Stimulated activated CD8-positive, alpha-beta memory T cell treated with anti-CD3 and anti-CD28 coated beads, Interleukin-4, amount 100 ng/mL, for 24 hours (primary cell): Measurements from ENCODE around the gene POLR2M.

Source experiments
- DNase-seq: peaks from one replicate; pipeline ENCODE4 v3.0.0-alpha.2; 2020; ENCODE audit warnings: low read depth

POLR2M gene

GRCh38 chr15:57706405-57707209 is at the start of gene POLR2M:
TSS of gene POLR2M (plus strand) at chr15:57706714. CDS start at chr15:57706843, 129 bp downstream.
- DNase-seq, result peak; percentile 81

DNA sequence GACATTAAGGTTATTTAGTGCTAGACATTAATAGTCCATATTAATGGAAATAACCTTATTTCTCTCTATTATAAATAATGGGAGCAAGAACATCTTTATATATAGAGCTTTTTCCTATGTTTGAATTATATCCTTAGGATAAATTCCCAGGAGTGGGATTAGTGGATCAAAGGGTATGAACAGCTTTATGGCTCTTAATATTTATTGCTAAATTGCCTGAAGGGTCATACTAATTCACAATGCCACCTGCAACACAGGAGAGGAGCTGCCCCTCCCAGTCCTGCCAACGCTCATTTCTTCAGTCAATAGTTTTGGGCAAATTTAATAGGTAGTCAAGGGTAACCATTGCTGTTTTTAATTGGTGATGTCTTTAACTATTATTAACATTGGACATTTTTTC is 48.9 kb upstream of the POLR2M start:
- no peak for DNase-seq

GRCh38 chr15:57662091-57662744 is 44.3 kb upstream of the POLR2M start:
- DNase-seq, result no peak

DNA sequence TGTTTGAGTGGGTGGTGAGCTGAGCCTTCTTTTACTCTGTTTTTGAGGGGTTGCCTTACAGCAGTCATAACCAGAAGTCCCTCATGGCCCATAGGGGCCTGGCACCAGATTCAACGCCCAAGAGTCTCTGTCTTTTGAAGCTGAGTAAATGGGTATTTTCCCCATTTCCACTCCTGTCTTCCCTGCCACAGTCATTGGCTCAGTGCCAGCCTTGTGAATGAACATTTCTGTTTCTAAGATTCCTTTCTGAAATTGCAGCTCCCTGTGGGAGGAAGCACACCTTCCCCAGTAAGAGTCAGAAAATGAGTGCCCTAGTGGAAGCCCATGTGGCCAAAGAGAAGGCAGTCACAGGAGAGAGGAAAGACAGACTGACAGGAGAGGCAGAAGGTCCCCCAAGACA is 43.7 kb upstream of the POLR2M start:
- no peak for DNase-seq

DNA sequence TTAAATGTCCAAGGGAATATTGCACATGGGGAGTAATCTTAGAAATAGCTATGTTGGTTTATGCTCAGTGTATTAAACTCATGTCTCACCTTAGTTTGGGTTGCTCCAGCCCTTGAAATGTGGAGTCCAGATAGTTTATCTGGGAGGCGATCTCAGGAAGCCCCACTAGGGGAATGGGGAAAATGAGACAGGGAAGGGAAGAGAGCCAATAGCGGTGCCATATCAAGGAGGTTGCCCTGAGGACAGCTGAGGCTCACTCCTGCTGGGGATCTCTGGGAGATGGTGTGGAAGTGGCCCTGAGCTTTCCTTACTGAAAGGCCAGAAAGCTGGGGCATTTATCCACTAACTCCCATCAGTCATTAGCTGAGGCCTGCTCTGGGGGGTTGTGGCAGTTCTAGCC is 43.3 kb upstream of the POLR2M start:
- DNase-seq, result no peak

- no peak for DNase-seq
These were observed 41.3 kb upstream of the POLR2M start for GRCh38 chr15:57665194-57665593.

GRCh38 chr15:57665939-57666338 is 40.6 kb upstream of the POLR2M start:
- no peak for DNase-seq

- no peak for DNase-seq
These were observed 39.2 kb upstream of the POLR2M start for GRCh38 chr15:57667171-57667849.

GRCh38 chr15:57668016-57668415 is 38.5 kb upstream of the POLR2M start:
- no peak for DNase-seq

GRCh38 chr15:57671636-57672035 is 34.9 kb upstream of the POLR2M start:
- no peak for DNase-seq

DNA sequence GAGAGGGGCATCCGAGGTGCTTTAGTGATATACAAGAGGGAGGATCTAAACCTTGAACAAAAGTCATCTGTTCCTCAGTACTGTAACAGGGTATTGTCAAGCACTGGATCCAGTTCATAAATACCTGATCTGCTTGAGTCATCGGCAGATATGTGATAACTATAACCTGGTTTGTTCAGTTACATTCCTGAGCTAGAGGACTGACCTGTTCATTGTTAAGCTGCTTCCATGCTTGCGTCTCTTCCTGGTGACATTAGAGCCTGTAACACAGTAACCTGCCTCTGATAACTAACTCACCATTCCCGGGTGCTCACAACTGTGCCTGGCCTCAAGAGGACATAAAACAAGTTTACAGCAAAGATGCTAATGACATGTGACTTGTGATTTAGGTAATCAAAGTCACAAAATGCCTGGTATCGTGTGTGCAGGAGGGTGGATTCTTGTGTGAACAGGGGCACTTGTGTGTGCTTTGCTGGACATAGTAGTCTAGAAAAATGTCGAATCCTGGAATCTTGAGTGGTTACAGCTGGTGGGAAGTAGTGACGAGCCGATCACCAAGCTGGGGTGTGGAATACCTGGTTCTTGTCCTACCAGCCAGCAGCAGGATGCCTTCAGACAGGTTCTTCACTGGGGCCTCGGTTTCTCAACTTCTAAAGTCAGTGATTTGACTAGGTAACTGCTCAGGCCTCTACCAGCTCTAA is 30.9 kb upstream of the POLR2M start:
- no peak for DNase-seq

DNA sequence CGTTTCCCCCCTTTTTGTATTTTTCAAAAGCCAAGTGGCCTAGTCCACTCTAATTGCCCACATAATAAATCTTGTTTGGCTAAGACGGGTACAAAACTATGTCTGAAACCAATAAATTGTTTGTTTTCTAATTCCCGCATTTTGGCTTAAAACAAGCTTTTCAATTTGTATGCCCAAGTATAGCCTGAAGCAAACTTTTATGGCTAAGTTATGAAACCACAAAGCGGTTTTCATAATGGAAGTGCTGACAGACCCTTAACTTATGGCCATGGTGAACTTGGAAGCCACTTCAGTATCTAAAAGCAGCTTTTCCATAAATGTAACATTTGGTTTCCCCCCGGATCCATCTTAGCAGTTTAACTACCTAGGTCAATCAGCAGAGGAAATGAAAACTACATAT is 29.9 kb upstream of the POLR2M start:
- no peak for DNase-seq

- no peak for DNase-seq
These were observed 29.3 kb upstream of the POLR2M start for GRCh38 chr15:57677204-57677603.

DNA sequence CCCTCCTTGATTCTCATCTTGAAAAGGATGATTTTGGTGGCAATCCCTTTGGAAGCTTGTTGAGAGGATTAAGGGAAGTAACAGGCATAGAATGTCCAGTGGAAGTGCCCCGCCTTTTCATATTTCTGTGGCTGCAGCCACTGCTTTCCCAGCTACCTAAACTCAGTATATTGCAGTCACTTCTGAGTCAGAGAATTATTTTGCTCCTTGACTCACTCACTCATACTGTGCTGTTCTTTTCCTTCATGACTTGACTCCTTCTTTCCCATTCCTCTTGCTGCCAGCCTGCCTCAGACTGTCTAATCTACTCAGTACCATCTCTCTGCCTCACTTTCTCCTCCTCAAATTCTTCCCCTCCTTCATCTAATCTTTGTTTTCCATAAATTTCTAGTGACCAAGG is 26.5 kb upstream of the POLR2M start:
- DNase-seq, result no peak

DNA sequence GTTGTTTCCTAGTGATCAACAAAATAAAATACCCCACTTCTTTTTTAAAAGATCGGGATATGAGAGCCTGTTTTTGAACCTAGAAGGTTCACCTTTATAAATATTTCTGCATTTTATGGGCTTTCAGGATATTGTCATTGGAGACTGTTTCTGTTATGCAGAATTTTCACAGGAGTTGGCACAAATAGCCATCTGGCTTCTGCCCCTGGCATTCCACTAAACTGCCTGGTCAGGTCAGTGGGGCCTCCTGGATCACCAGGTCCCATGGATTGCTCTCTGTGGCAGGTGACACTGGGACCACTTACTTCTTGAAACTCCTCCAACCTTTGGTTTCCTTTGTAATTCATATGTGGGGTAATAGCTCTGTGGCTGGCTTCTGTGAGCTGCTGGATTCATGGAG is 25.5 kb upstream of the POLR2M start:
- no peak for DNase-seq

DNA sequence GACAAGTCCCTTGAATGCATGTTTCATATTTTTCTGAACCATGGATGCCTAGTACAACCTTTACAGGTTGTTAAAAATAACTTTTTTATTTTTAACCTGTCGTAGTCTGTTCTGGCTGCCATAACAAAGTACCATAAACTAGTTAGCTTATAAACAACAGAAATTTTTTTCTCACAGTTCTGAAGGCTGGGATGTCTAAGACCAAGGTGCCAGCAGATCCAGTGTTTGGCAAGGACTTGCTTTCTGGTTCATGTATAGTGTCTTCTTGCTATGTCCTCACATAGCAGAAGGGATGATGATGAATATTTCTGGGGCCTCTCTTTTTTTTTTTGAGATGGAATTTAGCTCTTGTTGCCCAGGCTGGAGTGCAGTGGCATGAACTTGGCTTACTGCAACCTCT is 23.0 kb upstream of the POLR2M start:
- DNase-seq, result no peak

GRCh38 chr15:57684491-57685151 is 21.9 kb upstream of the POLR2M start:
- DNase-seq, result no peak

DNA sequence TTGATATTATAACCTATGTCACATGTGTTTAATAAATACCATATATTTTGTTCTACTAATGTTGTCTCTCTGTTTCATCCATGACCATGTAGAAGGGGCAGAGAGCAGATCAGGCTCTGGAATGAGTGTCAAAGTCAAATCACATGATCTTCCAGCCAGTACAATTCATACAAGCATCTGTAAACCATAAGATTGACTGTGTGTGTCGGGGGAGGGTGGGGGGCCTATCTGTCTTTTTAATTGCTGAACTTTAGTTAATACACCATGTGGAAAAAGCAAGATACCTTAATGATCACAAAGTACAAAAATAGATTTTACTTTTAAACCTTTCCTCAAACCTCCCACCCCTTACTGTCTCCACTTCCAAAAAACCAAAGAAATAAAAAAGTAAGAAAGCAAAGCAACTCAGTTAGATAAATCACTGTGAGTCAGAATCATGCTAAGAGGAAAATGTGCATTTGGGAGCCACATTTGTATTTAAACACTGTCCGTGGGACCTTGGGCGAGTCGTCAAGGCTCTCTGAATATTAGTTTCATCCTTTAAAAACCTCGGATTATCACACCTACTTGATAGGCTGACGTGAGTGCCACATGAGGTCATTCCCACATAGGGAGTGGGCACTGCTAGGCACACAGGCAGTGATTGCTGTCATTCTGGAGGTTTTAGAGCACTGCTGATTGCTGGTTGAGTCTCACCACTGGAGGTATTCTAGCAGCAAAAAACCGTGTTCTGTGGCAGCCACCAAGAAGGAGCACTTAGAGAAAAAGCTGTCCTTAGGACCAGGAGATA is 21.0 kb upstream of the POLR2M start:
- DNase-seq, result no peak

DNA sequence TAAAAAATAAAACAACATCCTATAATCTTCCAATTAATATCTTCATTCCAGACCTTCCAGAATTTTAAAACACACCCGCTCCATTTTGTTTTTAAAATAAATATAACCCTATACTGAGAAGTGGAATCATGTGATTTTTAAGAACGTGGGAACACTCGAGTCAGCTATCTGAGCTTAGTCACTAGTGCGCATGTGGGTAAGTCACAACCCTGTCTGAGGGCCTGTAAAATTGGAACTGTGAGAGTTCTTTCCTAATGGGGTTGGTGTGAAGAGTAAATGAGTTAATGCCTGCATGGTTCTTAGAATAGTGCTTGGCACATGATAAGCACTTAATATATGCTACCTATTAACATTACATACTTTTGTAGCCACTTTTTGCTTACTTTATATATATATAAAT is 19.9 kb upstream of the POLR2M start:
- no peak for DNase-seq

- no peak for DNase-seq
These were observed 16.1 kb upstream of the POLR2M start for GRCh38 chr15:57690341-57690966.

GRCh38 chr15:57691082-57691481 is 15.4 kb upstream of the POLR2M start:
- no peak for DNase-seq
